Activated naive CD8-positive, alpha-beta T cell treated with anti-CD3 and anti-CD28 coated beads for 36 hours (primary cell): ENCODE results near the gene BMP6. TPM values are rescaled to one million over a fixed set of nuclear protein-coding genes. Genes with fewer than 3 reads are reported as not detected.

Experiments used
- DNase-seq: peaks from one replicate; pipeline ENCODE4 v3.0.0; 2021
- H3K27ac Mint-ChIP-seq: one replicate; pipeline ENCODE4 v1.8.0; 2022; ENCODE audit warnings: mild to moderate bottlenecking, moderate library complexity, mixed read lengths
- H3K27me3 Mint-ChIP-seq: one replicate; pipeline ENCODE4 v1.8.0; 2022; ENCODE audit warnings: mild to moderate bottlenecking, mixed read lengths
- H3K36me3 Mint-ChIP-seq: one replicate; pipeline ENCODE4 v1.8.0; 2021; ENCODE audit warnings: mild to moderate bottlenecking, mixed read lengths
- H3K4me1 Mint-ChIP-seq: one replicate; pipeline ENCODE4 v1.8.0; 2021; ENCODE audit warnings: mixed read lengths
- H3K4me3 Mint-ChIP-seq: one replicate; pipeline ENCODE4 v1.8.0; 2022; ENCODE audit warnings: mild to moderate bottlenecking, moderate library complexity, mixed read lengths
- H3K9me3 Mint-ChIP-seq: one replicate; pipeline ENCODE4 v1.8.0; 2022; ENCODE audit warnings: mixed read lengths
- total RNA-seq, 2 experiments: library from RNA; stranded (reverse); gene quantifications; one replicate each; pipeline ENCODE4 v1.2.3, GENCODE V29; 2021

BMP6 gene
- total RNA-seq, 2 experiments from 2014 or later, result not detected

DNA sequence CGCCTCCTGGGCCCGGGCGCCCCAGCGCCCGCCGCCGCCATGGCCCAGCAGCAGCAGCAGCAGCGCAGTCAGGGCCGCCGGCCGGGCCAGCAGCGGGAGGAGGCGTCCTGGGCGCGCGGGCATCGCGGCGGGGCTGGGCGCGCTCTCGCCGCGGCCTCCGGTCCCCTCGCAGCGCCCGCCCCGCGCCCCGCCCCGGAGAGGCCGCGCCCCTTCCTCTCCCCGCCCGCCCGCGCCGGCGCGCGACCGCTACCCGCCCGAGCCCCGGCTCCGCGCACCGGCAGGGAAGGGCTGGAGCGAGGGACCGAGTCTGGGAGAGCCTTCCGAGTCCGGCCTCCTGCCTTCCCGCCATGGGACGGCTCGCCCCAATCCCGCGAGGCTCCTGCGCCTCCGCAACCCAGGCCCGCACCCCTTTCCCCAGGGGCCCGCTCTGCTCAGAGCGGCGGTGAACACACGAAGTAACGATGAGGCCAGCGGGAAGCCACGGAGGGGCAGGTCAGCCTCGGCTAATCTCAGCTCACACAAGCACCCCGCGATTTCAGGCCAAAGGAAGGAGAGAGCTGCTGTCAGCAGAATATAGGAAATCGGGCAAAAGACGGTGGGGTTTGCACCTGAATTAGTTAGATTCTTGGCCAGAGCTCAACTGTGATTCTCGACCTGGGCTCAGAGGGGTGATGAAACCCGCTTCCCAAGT, 184.9 kb downstream of the BMP6 start, which contains the start of gene TXNDC5:
Gene TXNDC5 (minus strand): TSS at position 135 of the 691 bp plus-strand sequence. CDS start 12 bp downstream, at position 123.
- Mint-ChIP-seq H3K4me1 (peaks cover 12% of the 10 kb centered on the region), H3K27ac (peak within 1 kb of the TSS; percentile 70)

DNA sequence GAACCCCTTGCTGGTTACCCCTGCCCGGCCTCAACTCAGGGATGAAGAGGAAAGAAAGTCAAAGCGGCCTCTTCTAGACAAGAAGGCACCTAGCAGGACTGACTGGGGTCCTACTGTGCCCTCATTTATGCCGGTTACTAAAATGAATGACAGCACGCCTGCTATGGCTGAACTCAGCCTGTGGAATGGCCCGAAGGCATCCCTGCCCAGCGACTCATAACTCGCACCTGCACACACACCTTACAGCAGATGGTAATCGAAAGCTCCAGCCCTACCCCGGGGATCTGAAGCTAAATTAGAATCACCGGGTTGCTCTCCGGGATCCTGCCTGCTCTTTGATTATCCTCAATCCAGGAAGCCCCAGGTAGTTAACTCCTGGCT, 185.4 kb downstream of the BMP6 start:
- no peak overlapping the region for H3K27ac Mint-ChIP-seq
- H3K36me3 Mint-ChIP-seq, result peaks cover 9% of the 10 kb centered on the region
- H3K4me3 Mint-ChIP-seq, result peak overlapping the region; percentile 73
- H3K27me3 Mint-ChIP-seq, result no peaks in the 10 kb centered on the region
- peaks cover 12% of the 10 kb centered on the region for H3K4me1 Mint-ChIP-seq
- no peaks in the 10 kb centered on the region for H3K9me3 Mint-ChIP-seq
- DNase-seq, result no peak

More for the DNA sequence above, 184.9 kb downstream of the BMP6 start, which contains the start of gene TXNDC5:
- Mint-ChIP-seq H3K27me3 (no peaks in the 10 kb centered on the region), H3K36me3 (peaks cover 9% of the 10 kb centered on the region), H3K4me3 (peak within 1 kb of the TSS; percentile 86), H3K9me3 (no peaks in the 10 kb centered on the region)
- peak; percentile 77 for DNase-seq

DNA sequence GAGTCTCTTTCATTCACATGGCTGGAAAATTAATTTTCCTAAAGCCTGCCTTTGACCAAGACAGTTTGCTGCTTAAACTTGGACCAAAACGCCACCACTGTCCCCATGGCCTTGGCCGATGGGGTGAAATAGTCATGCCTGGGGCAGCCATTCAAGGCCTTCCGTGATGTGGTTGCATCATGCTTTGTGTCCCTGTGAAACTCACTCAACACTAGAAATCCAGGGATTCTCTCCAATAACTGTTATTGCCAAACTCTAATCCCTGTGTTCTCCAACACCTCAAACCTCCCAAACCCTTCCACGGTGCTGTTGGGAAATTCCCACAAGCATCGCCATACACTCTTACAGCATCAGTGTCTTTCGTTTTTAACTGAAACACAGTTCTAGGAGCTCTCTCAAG, 186.1 kb downstream of the BMP6 start:
- Mint-ChIP-seq H3K9me3 (no peaks in the 10 kb centered on the region), H3K27ac (no peak overlapping the region)
- DNase-seq, result no peak

DNA sequence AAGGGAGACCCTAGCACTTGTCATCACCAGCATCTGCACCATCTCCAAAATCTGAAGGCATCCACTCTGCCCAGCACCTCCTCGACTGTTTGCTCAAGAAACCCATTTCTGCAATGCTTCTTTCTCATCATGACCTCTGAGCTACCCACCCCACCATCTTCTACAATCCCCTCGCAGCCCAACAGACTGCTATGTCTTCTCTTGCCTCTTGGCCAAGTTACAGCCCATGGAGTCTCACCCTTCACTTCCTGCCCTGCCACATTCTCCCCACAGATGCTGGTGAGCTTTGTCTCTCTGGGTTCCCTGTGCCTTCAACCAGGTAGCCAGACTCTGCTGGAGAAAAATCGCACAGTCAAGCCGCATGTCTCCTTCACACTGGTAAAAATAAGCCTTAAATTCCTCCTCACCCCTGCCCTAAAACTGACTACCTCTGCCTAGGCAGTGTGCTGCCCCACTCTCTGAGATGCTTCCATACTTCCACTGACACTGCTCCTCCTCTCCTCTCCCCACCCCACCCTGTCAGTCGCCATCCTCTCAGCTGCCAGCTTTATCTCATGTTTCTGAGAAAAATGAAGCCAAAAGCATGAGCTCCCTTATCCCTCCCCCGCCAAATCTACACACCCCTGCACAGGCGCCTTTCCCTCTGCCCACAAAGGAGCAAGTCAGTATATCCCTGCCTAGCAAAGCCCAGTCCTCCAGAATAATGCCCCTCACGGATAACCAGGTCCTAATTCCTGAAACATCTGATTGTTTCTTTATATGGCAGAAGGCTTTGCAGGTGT, 187.0 kb downstream of the BMP6 start:
- no peak overlapping the region for H3K27ac Mint-ChIP-seq
- DNase-seq, result no peak
- H3K27me3 Mint-ChIP-seq, result no peaks in the 10 kb centered on the region
- peaks cover 4% of the 10 kb centered on the region for H3K36me3 Mint-ChIP-seq
- peaks cover 8% of the 10 kb centered on the region for H3K4me1 Mint-ChIP-seq
- H3K9me3 Mint-ChIP-seq, result no peaks in the 10 kb centered on the region
- H3K4me3 Mint-ChIP-seq, result no peak overlapping the region

More for the DNA sequence above, 186.1 kb downstream of the BMP6 start:
- H3K4me1 Mint-ChIP-seq, result peaks cover 12% of the 10 kb centered on the region
- no peaks in the 10 kb centered on the region for H3K27me3 Mint-ChIP-seq
- H3K4me3 Mint-ChIP-seq, result no peak overlapping the region
- peaks cover 8% of the 10 kb centered on the region for H3K36me3 Mint-ChIP-seq

DNA sequence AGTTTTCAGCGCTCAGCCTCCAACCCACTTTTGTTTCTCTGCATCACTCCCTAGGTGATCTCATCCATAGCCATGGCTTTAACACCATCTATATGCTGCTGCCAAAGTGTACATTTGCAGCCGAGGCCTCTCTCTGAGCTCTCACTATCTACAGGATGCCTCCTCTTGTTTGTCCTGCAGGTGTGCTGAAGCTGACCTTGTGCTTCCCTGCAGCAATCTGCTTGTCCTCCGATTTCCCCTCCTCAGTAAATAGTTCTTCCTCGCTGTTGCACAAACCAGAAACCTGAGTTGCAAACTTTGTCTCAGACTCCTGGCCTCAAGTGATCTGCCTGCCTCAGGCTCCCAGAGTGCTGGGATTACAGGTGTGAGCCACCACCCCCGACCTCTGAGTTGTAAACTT, 188.4 kb downstream of the BMP6 start:
- H3K4me3 Mint-ChIP-seq, result no peak overlapping the region
- no peak overlapping the region for H3K27ac Mint-ChIP-seq
- peaks cover 2% of the 10 kb centered on the region for H3K4me1 Mint-ChIP-seq
- H3K27me3 Mint-ChIP-seq, result no peaks in the 10 kb centered on the region
- H3K36me3 Mint-ChIP-seq, result peaks cover 1% of the 10 kb centered on the region
- H3K9me3 Mint-ChIP-seq, result no peaks in the 10 kb centered on the region
- DNase-seq, result no peak

DNA sequence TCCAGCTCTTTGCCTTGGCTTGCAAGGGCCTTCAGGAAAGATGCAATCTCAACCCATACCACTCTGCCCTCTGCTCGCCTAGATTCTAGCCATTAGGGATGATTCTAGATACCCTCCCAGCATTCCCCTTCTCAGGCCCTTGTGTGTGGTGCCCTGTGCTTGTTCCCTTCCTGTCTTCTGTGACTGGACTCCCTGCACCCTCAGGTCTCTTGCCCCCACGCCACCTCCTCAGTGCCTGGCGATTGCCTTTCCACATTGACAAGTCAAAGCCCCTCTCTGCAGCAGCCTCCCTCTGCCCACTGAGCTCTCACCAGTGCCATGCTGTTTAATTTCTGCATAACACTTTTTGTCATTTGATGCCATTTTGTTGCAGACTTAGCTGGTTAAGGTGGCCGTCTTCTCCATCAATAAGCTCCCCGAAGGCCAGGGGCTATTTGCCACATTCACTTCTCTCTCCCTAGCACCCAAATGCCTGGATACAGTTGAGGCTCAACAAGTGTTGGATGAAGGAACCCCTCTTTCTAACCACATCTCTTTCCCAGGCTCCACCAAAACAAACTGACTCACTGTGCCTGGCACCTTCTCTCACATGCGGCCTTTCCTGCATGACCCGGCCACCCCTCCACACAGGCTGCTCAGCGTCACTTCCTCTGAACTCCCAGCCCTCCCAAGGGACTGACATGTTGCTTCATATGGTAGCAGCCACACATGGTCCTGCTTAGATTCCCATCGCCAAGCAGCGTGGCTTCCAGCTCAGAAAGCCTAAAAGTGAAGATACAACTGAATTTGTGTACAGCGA, 189.3 kb downstream of the BMP6 start:
- H3K4me3 Mint-ChIP-seq, result no peak overlapping the region
- no peak for DNase-seq

DNA sequence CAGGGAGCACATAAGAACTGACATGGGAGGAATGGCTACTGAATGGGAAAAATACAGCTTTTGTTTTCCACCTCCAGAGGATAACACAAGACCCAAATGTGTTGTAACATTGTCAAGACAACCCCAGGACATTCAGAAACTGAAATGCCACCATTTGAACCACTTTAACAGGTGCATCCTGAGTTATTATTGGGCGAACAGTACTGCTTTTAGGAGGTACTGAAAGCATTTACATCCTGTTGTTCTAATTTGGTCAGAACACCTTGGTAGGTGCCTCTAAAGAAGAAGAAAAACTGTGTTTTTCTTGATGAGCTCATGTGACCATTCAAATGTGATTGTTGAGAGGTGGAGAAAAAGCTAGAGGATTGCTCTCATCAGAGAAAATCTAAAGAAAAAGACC, 191.1 kb downstream of the BMP6 start:
- H3K4me1 Mint-ChIP-seq, result no peaks in the 10 kb centered on the region
- no peak overlapping the region for H3K27ac Mint-ChIP-seq
- no peaks in the 10 kb centered on the region for H3K27me3 Mint-ChIP-seq
- H3K4me3 Mint-ChIP-seq, result no peak overlapping the region
- DNase-seq, result no peak
- no peaks in the 10 kb centered on the region for H3K36me3 Mint-ChIP-seq
- H3K9me3 Mint-ChIP-seq, result no peaks in the 10 kb centered on the region

More for the DNA sequence above, 189.3 kb downstream of the BMP6 start:
- H3K27me3 Mint-ChIP-seq, result no peaks in the 10 kb centered on the region
- no peak overlapping the region for H3K27ac Mint-ChIP-seq
- H3K4me1 Mint-ChIP-seq, result no peaks in the 10 kb centered on the region
- no peaks in the 10 kb centered on the region for H3K36me3 Mint-ChIP-seq
- no peaks in the 10 kb centered on the region for H3K9me3 Mint-ChIP-seq

DNA sequence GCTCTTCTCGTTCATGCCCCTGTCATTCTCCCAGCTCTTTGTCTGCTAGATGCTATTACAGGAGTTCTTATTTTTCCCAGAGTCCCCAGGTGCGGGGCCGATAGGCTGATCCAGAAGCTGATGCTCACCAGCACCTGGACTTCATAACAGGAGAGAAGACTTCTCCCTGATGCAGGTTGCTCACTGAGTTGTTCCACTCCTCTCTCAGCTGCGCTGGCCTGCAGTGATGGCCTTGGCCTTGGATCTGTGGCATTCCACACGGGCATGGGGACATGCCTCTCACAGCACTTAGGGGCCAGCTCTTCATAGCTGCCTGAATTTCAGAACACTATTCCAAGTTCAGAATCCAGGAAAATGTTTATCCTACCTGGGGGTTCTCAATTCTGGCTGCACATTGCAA, 191.8 kb downstream of the BMP6 start:
- Mint-ChIP-seq H3K27me3 (no peaks in the 10 kb centered on the region), H3K9me3 (no peaks in the 10 kb centered on the region), H3K4me3 (no peak overlapping the region), H3K27ac (no peak overlapping the region), H3K4me1 (no peaks in the 10 kb centered on the region), H3K36me3 (no peaks in the 10 kb centered on the region)
- no peak for DNase-seq

DNA sequence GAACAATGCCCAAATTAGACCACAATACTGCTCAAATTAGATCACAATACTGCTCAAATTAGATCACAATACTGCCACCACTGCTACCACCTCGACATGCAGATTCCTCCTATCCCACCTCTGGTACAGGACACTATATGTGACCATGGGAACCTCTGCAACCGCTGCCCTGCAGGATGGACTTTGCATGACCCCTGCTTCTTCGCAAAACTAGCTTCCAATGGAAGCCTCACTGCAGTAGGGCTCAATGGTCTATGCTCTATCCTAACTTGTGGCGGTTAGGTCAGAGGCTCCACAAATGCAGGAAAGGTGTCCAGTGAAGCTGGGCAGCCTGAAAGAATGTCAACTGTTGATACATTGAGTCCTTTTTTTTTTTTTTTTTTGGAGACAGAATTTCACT, 192.5 kb downstream of the BMP6 start:
- no peaks in the 10 kb centered on the region for H3K9me3 Mint-ChIP-seq
- H3K36me3 Mint-ChIP-seq, result no peaks in the 10 kb centered on the region
- no peaks in the 10 kb centered on the region for H3K4me1 Mint-ChIP-seq
- DNase-seq, result no peak
- no peak overlapping the region for H3K27ac Mint-ChIP-seq
- no peak overlapping the region for H3K4me3 Mint-ChIP-seq
- no peaks in the 10 kb centered on the region for H3K27me3 Mint-ChIP-seq

DNA sequence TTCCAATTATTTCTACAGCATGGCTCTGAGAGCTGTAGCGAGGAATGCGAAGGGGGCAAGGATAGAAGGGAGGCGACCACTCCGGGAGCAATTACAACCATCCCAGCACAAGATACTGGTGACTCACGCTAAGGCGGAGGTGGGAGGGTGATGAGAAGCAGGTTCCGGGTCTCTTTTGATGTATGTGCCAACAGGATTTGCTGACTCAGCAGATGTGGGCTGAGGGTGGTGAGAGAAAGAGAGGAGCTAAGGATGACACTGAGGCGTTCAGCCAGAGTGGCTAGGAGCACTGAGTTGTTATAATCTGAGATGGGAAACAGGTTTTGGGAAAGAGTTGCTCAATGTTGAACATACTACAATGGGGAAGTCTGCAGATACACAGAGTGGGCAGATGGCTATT, 194.0 kb downstream of the BMP6 start:
- DNase-seq, result no peak
- no peak overlapping the region for H3K27ac Mint-ChIP-seq
- H3K27me3 Mint-ChIP-seq, result peaks cover 3% of the 10 kb centered on the region
- no peak overlapping the region for H3K4me3 Mint-ChIP-seq
- H3K36me3 Mint-ChIP-seq, result no peaks in the 10 kb centered on the region
- H3K9me3 Mint-ChIP-seq, result peaks cover under 1% of the 10 kb centered on the region
- H3K4me1 Mint-ChIP-seq, result no peaks in the 10 kb centered on the region

DNA sequence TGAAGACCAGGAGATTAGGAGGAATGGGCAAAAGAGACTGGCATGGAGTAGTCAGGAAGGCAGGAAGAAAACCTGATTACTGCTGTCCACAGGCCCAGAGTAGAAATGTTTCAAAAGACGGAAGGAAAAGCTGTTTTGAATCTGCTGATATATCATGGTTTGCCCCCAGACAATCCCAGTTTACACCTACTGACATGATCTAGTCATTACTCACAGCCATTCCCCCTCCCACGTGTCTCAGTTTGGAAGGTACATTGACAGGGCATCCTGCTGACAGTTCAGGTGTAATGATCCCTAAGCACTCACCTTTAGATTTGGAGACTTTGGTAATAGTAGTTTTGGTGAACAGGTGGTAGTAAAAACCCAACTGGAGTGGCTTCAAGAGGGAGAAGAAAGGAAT, 194.5 kb downstream of the BMP6 start:
- H3K9me3 Mint-ChIP-seq, result peaks cover 4% of the 10 kb centered on the region
- H3K4me1 Mint-ChIP-seq, result no peaks in the 10 kb centered on the region
- H3K27ac Mint-ChIP-seq, result no peak overlapping the region
- no peak for DNase-seq
- peaks cover 3% of the 10 kb centered on the region for H3K27me3 Mint-ChIP-seq
- no peaks in the 10 kb centered on the region for H3K36me3 Mint-ChIP-seq
- no peak overlapping the region for H3K4me3 Mint-ChIP-seq

DNA sequence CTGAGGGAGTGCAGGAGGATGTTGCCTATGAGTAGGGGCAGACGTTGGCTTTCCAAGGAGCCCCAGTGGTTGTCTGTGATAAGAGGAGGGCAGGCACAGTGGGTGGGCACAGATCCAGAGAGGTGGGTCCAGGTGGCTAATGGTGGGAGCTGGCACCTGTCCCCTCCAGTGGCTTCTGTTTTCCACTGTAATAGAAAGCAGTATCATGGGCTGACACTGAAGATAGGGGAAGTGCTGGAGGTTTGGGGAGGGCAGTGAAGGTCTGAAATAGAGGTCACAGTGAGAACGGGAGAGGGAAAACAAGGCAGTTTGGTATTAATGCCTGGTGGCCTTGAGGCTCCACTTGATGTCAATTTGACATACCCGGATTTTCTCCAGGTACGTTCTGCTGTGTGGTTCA, 195.1 kb downstream of the BMP6 start:
- peaks cover 7% of the 10 kb centered on the region for H3K9me3 Mint-ChIP-seq
- DNase-seq, result no peak
- peaks cover 3% of the 10 kb centered on the region for H3K27me3 Mint-ChIP-seq
- H3K27ac Mint-ChIP-seq, result no peak overlapping the region
- no peaks in the 10 kb centered on the region for H3K4me1 Mint-ChIP-seq
- no peaks in the 10 kb centered on the region for H3K36me3 Mint-ChIP-seq
- H3K4me3 Mint-ChIP-seq, result no peak overlapping the region

DNA sequence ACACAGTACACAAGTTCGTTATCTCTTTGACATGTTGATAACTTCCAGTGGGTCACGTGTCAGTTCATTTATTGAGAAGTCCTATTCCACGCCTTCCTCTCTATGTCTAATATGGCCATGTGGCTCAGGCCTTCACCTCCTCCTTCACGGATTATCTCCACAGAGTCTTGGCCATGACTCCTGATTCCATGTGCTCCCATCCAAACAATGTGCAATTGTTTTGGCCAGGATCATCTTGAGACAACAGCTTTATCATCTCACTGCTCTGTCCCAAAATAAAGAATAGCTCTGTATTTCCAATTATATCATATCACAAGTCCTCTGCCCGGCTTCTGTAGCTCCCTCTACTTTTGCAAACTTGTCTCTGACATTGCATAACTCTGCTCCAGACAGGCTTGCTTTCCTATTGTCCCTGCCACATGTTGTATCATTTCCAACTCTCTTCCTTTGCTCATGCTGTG, 195.8 kb downstream of the BMP6 start:
- no peaks in the 10 kb centered on the region for H3K36me3 Mint-ChIP-seq
- no peak overlapping the region for H3K4me3 Mint-ChIP-seq
- peaks cover 7% of the 10 kb centered on the region for H3K9me3 Mint-ChIP-seq
- peaks cover 3% of the 10 kb centered on the region for H3K27me3 Mint-ChIP-seq
- H3K4me1 Mint-ChIP-seq, result no peaks in the 10 kb centered on the region
- no peak for DNase-seq
- no peak overlapping the region for H3K27ac Mint-ChIP-seq

DNA sequence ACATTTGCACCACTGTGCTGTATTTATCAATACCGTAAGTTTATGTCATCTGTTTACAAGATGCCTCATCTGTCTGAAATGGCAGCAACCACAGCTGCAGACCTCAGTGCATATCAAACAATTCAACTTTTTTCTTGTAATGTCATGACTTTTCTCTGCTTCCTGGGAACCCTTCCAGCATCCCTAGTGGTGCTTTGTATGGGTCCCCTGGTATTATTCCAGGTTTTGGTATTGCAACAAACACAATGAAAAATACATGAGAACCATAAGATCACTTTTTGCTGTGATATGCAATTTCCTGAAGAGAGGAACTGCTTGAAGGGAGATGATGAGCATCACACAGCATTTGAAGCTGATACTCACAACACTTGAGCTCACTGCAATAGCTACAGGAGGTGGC, 196.7 kb downstream of the BMP6 start:
- Mint-ChIP-seq H3K27me3 (peaks cover 4% of the 10 kb centered on the region), H3K36me3 (no peaks in the 10 kb centered on the region), H3K9me3 (peaks cover 7% of the 10 kb centered on the region), H3K27ac (no peak overlapping the region), H3K4me3 (no peak overlapping the region), H3K4me1 (no peaks in the 10 kb centered on the region)
- DNase-seq, result no peak

DNA sequence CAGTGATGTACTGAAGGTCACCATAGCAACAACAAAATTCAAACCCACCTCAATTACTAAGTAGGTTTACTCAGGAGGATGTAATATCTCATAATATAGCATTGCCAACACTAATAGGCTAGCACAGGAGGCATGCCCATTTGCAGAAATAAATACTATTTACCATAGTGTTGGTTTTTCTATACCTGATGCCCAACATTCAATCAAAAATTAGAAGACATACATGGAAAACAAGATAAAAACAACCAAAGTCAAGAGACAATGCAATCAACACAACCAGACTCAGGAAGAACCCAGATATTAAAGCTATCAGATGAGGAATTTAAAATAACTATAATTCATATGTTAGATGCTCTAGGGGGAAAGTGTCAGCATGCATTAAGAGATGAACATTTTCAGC, 199.0 kb downstream of the BMP6 start:
- H3K36me3 Mint-ChIP-seq, result no peaks in the 10 kb centered on the region

More for the DNA sequence above, 199.0 kb downstream of the BMP6 start:
- peaks cover 9% of the 10 kb centered on the region for H3K27me3 Mint-ChIP-seq
- no peak overlapping the region for H3K4me3 Mint-ChIP-seq
- peaks cover 8% of the 10 kb centered on the region for H3K9me3 Mint-ChIP-seq
- H3K4me1 Mint-ChIP-seq, result no peaks in the 10 kb centered on the region
- DNase-seq, result no peak
- H3K27ac Mint-ChIP-seq, result no peak overlapping the region
